Hepatocyte (in vitro differentiated cells): ENCODE data around the gene DDX6. TPM values are rescaled to one million over a fixed set of nuclear protein-coding genes. Genes with fewer than 3 reads are reported as not detected.

Experiments used
- DNase-seq: peaks from one replicate; pipeline ENCODE4 v3.0.0-alpha.2; 2016; ENCODE audit warnings: low spot score
- H2AFZ ChIP-seq: fragments of 200-600 bp; sonication (generic); 2 replicates; pipeline ENCODE4 v1.6.0; 2016; ENCODE audit warnings: antibody characterized with exemption, mild to moderate bottlenecking
- H3K27ac ChIP-seq: fragments of 200-600 bp; sonication (generic); 2 replicates; pipeline ENCODE4 v1.5.1; 2016; ENCODE audit warnings: mild to moderate bottlenecking
- H3K27me3 ChIP-seq: fragments of 200-600 bp; sonication (generic); 2 replicates; pipeline ENCODE4 v1.6.1; 2016
- H3K36me3 ChIP-seq: fragments of 200-600 bp; sonication (generic); replicated peaks from 2 replicates; pipeline ENCODE4 v1.5.1; 2016; ENCODE audit warnings: low read depth; ENCODE audit not compliant: insufficient read depth
- H3K4me1 ChIP-seq: fragments of 200-600 bp; sonication (generic); 2 replicates; pipeline ENCODE4 v1.5.1; 2016; ENCODE audit warnings: mild to moderate bottlenecking, moderate library complexity; ENCODE audit not compliant: insufficient read depth
- H3K4me2 ChIP-seq: fragments of 200-600 bp; sonication (generic); 2 replicates; pipeline ENCODE4 v1.6.0; 2016
- H3K4me3 ChIP-seq: fragments of 200-600 bp; sonication (generic); 2 replicates; pipeline ENCODE4 v1.5.1; 2016; ENCODE audit warnings: mild to moderate bottlenecking
- H3K79me2 ChIP-seq: fragments of 200-600 bp; sonication (generic); 2 replicates; pipeline ENCODE4 v1.6.0; 2017; ENCODE audit warnings: mild to moderate bottlenecking
- H3K9me2 ChIP-seq: fragments of 200-600 bp; sonication (generic); replicated peaks from 2 replicates; pipeline ENCODE4 v1.6.0; 2017; ENCODE audit warnings: mild to moderate bottlenecking; ENCODE audit not compliant: insufficient read depth
- H3K9me3 ChIP-seq: fragments of 200-600 bp; sonication (generic); 2 replicates; pipeline ENCODE4 v1.5.1; 2016; ENCODE audit warnings: low read depth, mild to moderate bottlenecking
- H4K20me1 ChIP-seq: fragments of 200-600 bp; sonication (generic); 2 replicates; pipeline ENCODE4 v1.6.0; 2016; ENCODE audit warnings: mild to moderate bottlenecking; ENCODE audit not compliant: insufficient read depth, poor library complexity, severe bottlenecking
- CTCF ChIP-seq: fragments of 200-600 bp; sonication (generic); IDR thresholded peaks from 2 replicates; pipeline ENCODE4 v1.5.1; 2016; ENCODE audit warnings: antibody characterized with exemption, mild to moderate bottlenecking; ENCODE audit not compliant: poor library complexity
- EZH2 ChIP-seq: fragments of 200-600 bp; sonication (generic); IDR thresholded peaks from 2 replicates; pipeline ENCODE4 v1.6.1; 2016; ENCODE audit warnings: antibody characterized with exemption, mild to moderate bottlenecking, borderline replicate concordance
- EZH2phosphoT487 ChIP-seq: fragments of 200-600 bp; sonication (generic); IDR thresholded peaks from one replicate; pipeline ENCODE4 v1.6.1; 2018; ENCODE audit warnings: antibody characterized with exemption, mild to moderate bottlenecking, low read depth, moderate library complexity; ENCODE audit not compliant: unreplicated experiment, severe bottlenecking
- WGBS: methylation state at CpG from one replicate; pipeline ENCODE4 v1.1.6; 2016; ENCODE audit warnings: low lambda C conversion rate; ENCODE audit errors: missing lambda C conversion rate; 5-methylcytosine and 5-hydroxymethylcytosine counted together
- polyA plus RNA-seq: library from polyadenylated mRNA; unstranded; fragments of >200 nt; fragmentation: Nextera tagmentation; extraction: Ambion mirVana; gene quantifications from 2 replicates; pipeline ENCODE4 v1.2.1, GENCODE V29; 2016
- total RNA-seq: library from RNA; depleted of rRNA; stranded (reverse); fragments of >200 nt; gene quantifications from 2 replicates; pipeline ENCODE4 v1.2.3, GENCODE V29; 2014

DDX6 gene
- total and polyA plus RNA-seq, 2 experiments from 2014 or later = 16.4 to 122 TPM

GRCh38 chr11:118791961-118792569 lies 1.1 kb upstream of the DDX6 start:
- H3K27ac ChIP-seq = peak overlapping the region; percentile 100
- H2AFZ ChIP-seq = peak overlapping the region; percentile 91
- peak; percentile 48 for DNase-seq
- peaks cover 40% of the 10 kb centered on the region for H3K79me2 ChIP-seq
- no peaks in the 10 kb centered on the region for H3K9me2 ChIP-seq
- H3K9me3 ChIP-seq = no peaks in the 10 kb centered on the region
- peak overlapping the region; percentile 94 for H3K4me3 ChIP-seq
- peak overlapping the region; percentile 93 for H3K4me2 ChIP-seq
- H3K27me3 ChIP-seq = no peaks in the 10 kb centered on the region
- TF ChIP-seq CTCF = no peak
- TF ChIP-seq EZH2 = no peak
- no peak for TF ChIP-seq EZH2phosphoT487
- H3K4me1 ChIP-seq = peaks cover 20% of the 10 kb centered on the region
- H4K20me1 ChIP-seq = peaks cover 25% of the 10 kb centered on the region
- H3K36me3 ChIP-seq = no peaks in the 10 kb centered on the region
- WGBS = 15% methylated on average over 7 of the region's 39 CpGs

- H4K20me1 ChIP-seq = peaks cover 41% of the 10 kb centered on the region
- TF ChIP-seq EZH2phosphoT487 (no peak), EZH2 (no peak), CTCF (peak; percentile 49)
- H3K4me2 ChIP-seq = peak overlapping the region; percentile 93
- H3K4me1 ChIP-seq = peaks cover 35% of the 10 kb centered on the region
- H3K27me3 ChIP-seq = no peaks in the 10 kb centered on the region
- H3K36me3 ChIP-seq = no peaks in the 10 kb centered on the region
- H2AFZ ChIP-seq = peak overlapping the region; percentile 91
- H3K9me3 ChIP-seq = no peaks in the 10 kb centered on the region
- H3K79me2 ChIP-seq = peaks cover 56% of the 10 kb centered on the region
- peak; percentile 83 for DNase-seq
- 2% methylated on average over 14 of the region's 54 CpGs for WGBS
- peak overlapping the region; percentile 94 for H3K4me3 ChIP-seq
- H3K27ac ChIP-seq = peak overlapping the region; percentile 100
- no peaks in the 10 kb centered on the region for H3K9me2 ChIP-seq
These were observed 430 bp downstream of the DDX6 start for GRCh38 chr11:118790357-118791110.

DNA sequence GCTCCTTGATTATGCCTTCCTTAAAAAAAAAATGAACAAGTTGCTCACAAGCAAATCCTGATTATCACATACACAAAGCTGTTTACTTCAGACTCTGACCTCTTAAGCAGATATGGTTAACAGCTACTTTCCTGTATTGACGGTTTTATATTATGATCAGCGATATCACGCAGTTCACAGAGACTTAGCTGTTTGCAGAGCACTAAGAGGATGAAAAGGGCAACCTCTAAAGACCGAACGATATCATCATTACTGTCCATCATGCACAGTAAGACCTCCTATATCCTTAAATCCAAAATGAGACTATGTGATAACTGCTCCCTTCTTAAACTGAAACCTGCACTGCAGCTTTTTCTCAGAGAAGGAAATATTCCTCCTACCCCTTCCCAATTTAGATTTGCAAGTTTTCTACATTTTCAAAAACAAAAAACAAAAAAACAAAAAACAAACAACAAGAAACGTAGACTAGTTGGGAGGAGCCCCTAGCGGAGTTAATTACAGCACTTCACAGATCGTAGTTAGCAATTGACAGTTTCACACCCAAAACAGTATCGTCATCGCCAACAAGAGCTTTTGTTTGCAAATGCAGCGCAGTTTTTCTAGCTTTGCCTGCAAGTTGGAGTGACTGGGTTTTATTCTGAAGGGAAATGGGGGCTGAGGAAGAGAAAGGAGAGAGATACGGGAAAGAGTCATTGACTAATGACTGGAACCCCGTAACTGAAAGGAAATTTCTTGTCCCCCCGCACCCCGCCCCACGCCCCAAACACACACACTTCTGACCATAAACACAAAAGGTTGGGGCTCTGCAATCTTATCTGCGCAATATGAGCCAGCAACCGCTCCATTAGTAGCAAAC lies 1.2 kb downstream of the DDX6 start:
- H3K4me3 ChIP-seq = peak overlapping the region; percentile 94
- no peaks in the 10 kb centered on the region for H3K27me3 ChIP-seq
- no peaks in the 10 kb centered on the region for H3K36me3 ChIP-seq
- peak overlapping the region; percentile 100 for H3K27ac ChIP-seq
- H2AFZ ChIP-seq = peak overlapping the region; percentile 91
- no peaks in the 10 kb centered on the region for H3K9me3 ChIP-seq
- no peaks in the 10 kb centered on the region for H3K9me2 ChIP-seq
- peaks cover 40% of the 10 kb centered on the region for H3K4me1 ChIP-seq
- TF ChIP-seq EZH2phosphoT487 (no peak), CTCF (no peak), EZH2 (no peak)
- H4K20me1 ChIP-seq = peaks cover 49% of the 10 kb centered on the region
- DNase-seq = peak; percentile 45
- H3K4me2 ChIP-seq = peak overlapping the region; percentile 93
- 2% methylated on average over 14 of the region's 18 CpGs for WGBS
- H3K79me2 ChIP-seq = peaks cover 64% of the 10 kb centered on the region
